ENCODE data around the gene TGM4. TPM values are rescaled to one million over a fixed set of nuclear protein-coding genes. Genes with fewer than 3 reads are reported as not detected.

TGM4 gene
- total and polyA plus RNA-seq, 2 donors (not counting 1 experiment from before 2014, with no cell fraction given) = not detected

GRCh38 chr3:44906997-44907396 is 32.6 kb downstream of the TGM4 start:
- no peak overlapping the region for H3K27ac Mint-ChIP-seq
- Histone ChIP-seq H3K4me3 (ENCODE audit: control extremely low read depth in 1 of 5, extremely low read depth in 1 of 5, insufficient read depth in 1 of 5, low read depth in 2 of 5, low read length in 4 of 5) (no peak overlapping the region), H3K36me3 (replicated peaks in 1 of 2; ENCODE audit: control extremely low read depth in 1 of 2, control insufficient read depth in 1 of 2, extremely low read depth in 1 of 2, insufficient read depth in 2 of 2, low read length in 1 of 2) (no peaks in the 10 kb centered on the region), H2AFZ (ENCODE audit: insufficient read depth, low read depth, low read length, poor library complexity, severe bottlenecking) (no peak overlapping the region), H3K9me3 (ENCODE audit: control extremely low read depth in 1 of 3, control insufficient read depth in 2 of 3, insufficient read depth in 1 of 3, low read length in 2 of 3) (peaks cover 0 to 10% (median 3%) of the 10 kb centered on the region in 3 donors), H3K4me2 (replicated peaks; ENCODE audit: low read depth, low read length, poor library complexity, severe bottlenecking) (no peak overlapping the region), H3K27ac (ENCODE audit: low read length in 2 of 2) (no peak overlapping the region), H3K9ac (ENCODE audit: low read length) (no peak overlapping the region), H4K20me1 (ENCODE audit: control insufficient read depth, insufficient read depth, low read length, poor library complexity, severe bottlenecking) (no peaks in the 10 kb centered on the region), H3K79me2 (ENCODE audit: control insufficient read depth, insufficient read depth, low read length) (no peaks in the 10 kb centered on the region), H3K27me3 (replicated peaks in 1 of 4; ENCODE audit: control extremely low read depth in 1 of 4, control insufficient read depth in 3 of 4, insufficient read depth in 4 of 4, low read length in 3 of 4) (peaks cover 0 to 17% (median 6%) of the 10 kb centered on the region in 4 experiments), H3K4me1 (ENCODE audit: control insufficient read depth in 2 of 2, insufficient read depth in 2 of 2, low read length in 2 of 2) (no peaks in the 10 kb centered on the region)
- H3K9me3 Mint-ChIP-seq (ENCODE audit: insufficient read depth) = no peaks in the 10 kb centered on the region
- TF ChIP-seq CTCF (IDR thresholded peaks at IDR 0.05) (no peak), EZH2 (IDR thresholded peaks at IDR 0.05; ENCODE audit: borderline replicate concordance, insufficient read depth, low read depth, low read length, poor library complexity, severe bottlenecking) (no peak)
- no peaks in the 10 kb centered on the region for H3K4me1 Mint-ChIP-seq
- intact Hi-C loops (cut with micrococcal nuclease) = no loop called here
- POLR2A ChIA-PET = no interaction called here
- H3K27me3 Mint-ChIP-seq = peaks cover 32% of the 10 kb centered on the region
- DNase-seq (no peak), ATAC-seq (ENCODE audit: low read depth) (no peak)
- H3K4me3 Mint-ChIP-seq = no peak overlapping the region
- 90% methylated on average over 2 of the region's 4 CpGs for WGBS (ENCODE audit: insufficient coverage)
- CTCF ChIA-PET = no interaction called here

- POLR2A ChIA-PET = no interaction called here
- Histone ChIP-seq H4K20me1 (ENCODE audit: control insufficient read depth, insufficient read depth, low read length, poor library complexity, severe bottlenecking) (no peaks in the 10 kb centered on the region), H3K27me3 (replicated peaks in 1 of 4; ENCODE audit: control extremely low read depth in 1 of 4, control insufficient read depth in 3 of 4, insufficient read depth in 4 of 4, low read length in 3 of 4) (peaks cover 0 to 17% (median 6%) of the 10 kb centered on the region in 4 experiments), H3K4me2 (replicated peaks; ENCODE audit: low read depth, low read length, poor library complexity, severe bottlenecking) (no peak overlapping the region), H3K4me1 (ENCODE audit: control insufficient read depth in 2 of 2, insufficient read depth in 2 of 2, low read length in 2 of 2) (no peaks in the 10 kb centered on the region), H3K79me2 (ENCODE audit: control insufficient read depth, insufficient read depth, low read length) (no peaks in the 10 kb centered on the region), H3K27ac (ENCODE audit: low read length in 2 of 2) (no peak overlapping the region), H3K36me3 (replicated peaks in 1 of 2; ENCODE audit: control extremely low read depth in 1 of 2, control insufficient read depth in 1 of 2, extremely low read depth in 1 of 2, insufficient read depth in 2 of 2, low read length in 1 of 2) (no peaks in the 10 kb centered on the region), H3K4me3 (ENCODE audit: control extremely low read depth in 1 of 5, extremely low read depth in 1 of 5, insufficient read depth in 1 of 5, low read depth in 2 of 5, low read length in 4 of 5) (no peak overlapping the region), H2AFZ (ENCODE audit: insufficient read depth, low read depth, low read length, poor library complexity, severe bottlenecking) (no peak overlapping the region), H3K9ac (ENCODE audit: low read length) (no peak overlapping the region), H3K9me3 (ENCODE audit: control extremely low read depth in 1 of 3, control insufficient read depth in 2 of 3, insufficient read depth in 1 of 3, low read length in 2 of 3) (peaks cover 0 to 10% (median 3%) of the 10 kb centered on the region in 3 donors)
- no peak for DNase-seq
- 100% methylated on average over 1 of the region's 4 CpGs for WGBS (ENCODE audit: insufficient coverage)
- TF ChIP-seq CTCF (IDR thresholded peaks at IDR 0.05) = no peak
- no peak for TF ChIP-seq EZH2 (IDR thresholded peaks at IDR 0.05; ENCODE audit: borderline replicate concordance, insufficient read depth, low read depth, low read length, poor library complexity, severe bottlenecking)
- H3K9me3 Mint-ChIP-seq (ENCODE audit: insufficient read depth) = no peaks in the 10 kb centered on the region
- H3K27ac Mint-ChIP-seq = no peak overlapping the region
- intact Hi-C loops (cut with micrococcal nuclease) = no loop called here
- CTCF ChIA-PET = interaction anchor here (2.1 kb wide), 1 partner anchor 374 kb away, joined by 8 read pairs; no protein-coding TSS in a partner anchor
- no peaks in the 10 kb centered on the region for H3K4me1 Mint-ChIP-seq
- H3K4me3 Mint-ChIP-seq = no peak overlapping the region
- ATAC-seq (ENCODE audit: low read depth) = no peak
- peaks cover 30% of the 10 kb centered on the region for H3K27me3 Mint-ChIP-seq
Observed at GRCh38 chr3:44907612-44908011, 33.2 kb downstream of the TGM4 start.
